ENCODE data around the gene PTGR3.
"Not testable (repeated sequence)": the region's sequence is repeated elsewhere in the genome, so short reads cannot be mapped to it uniquely, and the experiment has no call there.

PTGR3 gene

GRCh38 chr18:75202696-75203365 is 6.1 kb downstream of the PTGR3 start:
- DNase-seq (ENCODE audit: low spot score): no peak

GRCh38 chr18:75201282-75202270 is 7.4 kb downstream of the PTGR3 start:
- DNase-seq (ENCODE audit: low spot score): no peak

GRCh38 chr18:75200605-75201280 is 8.2 kb downstream of the PTGR3 start:
- no peak for DNase-seq (ENCODE audit: low spot score)

GRCh38 chr18:75200071-75200470 is 8.9 kb downstream of the PTGR3 start:
- no peak for DNase-seq (ENCODE audit: low spot score)

GRCh38 chr18:75199327-75199726 is 9.6 kb downstream of the PTGR3 start:
- DNase-seq (ENCODE audit: low spot score): no peak

- DNase-seq (ENCODE audit: low spot score): no peak
Observed at GRCh38 chr18:75198036-75198435, 10.9 kb downstream of the PTGR3 start.

GRCh38 chr18:75192899-75193298 is 16.0 kb downstream of the PTGR3 start:
- DNase-seq (ENCODE audit: low spot score): no peak

- no peak for DNase-seq (ENCODE audit: low spot score)
Observed at GRCh38 chr18:75189696-75190095, 19.2 kb downstream of the PTGR3 start.

GRCh38 chr18:75187702-75188101 is 21.2 kb downstream of the PTGR3 start:
- DNase-seq (ENCODE audit: low spot score): not testable (repeated sequence)

GRCh38 chr18:75185460-75185859 is 23.5 kb downstream of the PTGR3 start:
- DNase-seq (ENCODE audit: low spot score): no peak

GRCh38 chr18:75183973-75184493 is 24.9 kb downstream of the PTGR3 start:
- DNase-seq (ENCODE audit: low spot score): no peak

- DNase-seq (ENCODE audit: low spot score): no peak
Observed at GRCh38 chr18:75183524-75183923, 25.4 kb downstream of the PTGR3 start.

GRCh38 chr18:75179819-75180600 is 28.9 kb downstream of the PTGR3 start:
- no peak for DNase-seq (ENCODE audit: low spot score)

GRCh38 chr18:75178376-75178775 is 30.6 kb downstream of the PTGR3 start:
- DNase-seq (ENCODE audit: low spot score): no peak

GRCh38 chr18:75176849-75177248 is 32.1 kb downstream of the PTGR3 start:
- no peak for DNase-seq (ENCODE audit: low spot score)

- no peak for DNase-seq (ENCODE audit: low spot score)
Observed at GRCh38 chr18:75173738-75174137, 35.2 kb downstream of the PTGR3 start.

GRCh38 chr18:75173125-75173432 is 35.9 kb downstream of the PTGR3 start:
- DNase-seq (ENCODE audit: low spot score): peak; percentile 27

GRCh38 chr18:75172299-75173124 is 36.4 kb downstream of the PTGR3 start:
- no peak for DNase-seq (ENCODE audit: low spot score)

GRCh38 chr18:75170916-75171315 is 38.0 kb downstream of the PTGR3 start:
- DNase-seq (ENCODE audit: low spot score): no peak

GRCh38 chr18:75170022-75170789 is 38.7 kb downstream of the PTGR3 start:
- no peak for DNase-seq (ENCODE audit: low spot score)

Measured in HuH-7.5 (cell line).